GM12878 (cell line): ENCODE results near the gene ARRDC5. TPM values are rescaled to one million over a fixed set of nuclear protein-coding genes. Genes with fewer than 3 reads are reported as not detected.

Experiments used
- CBFB ChIP-seq: IDR thresholded peaks from 2 replicates; pipeline ENCODE4 v1.6.1; 2016; ENCODE audit warnings: antibody characterized with exemption, low read depth
- CHD4 ChIP-seq: fragments of 200-600 bp; sonication (generic); IDR thresholded peaks from 2 replicates; pipeline ENCODE4 v1.6.1; 2016; ENCODE audit warnings: mild to moderate bottlenecking
- EP300 ChIP-seq, 2 experiments: fragments of 150-350 bp in 1 of 2; IDR thresholded peaks; 2 replicates each; pipeline ENCODE4 v1.6.1; 2011 to 2012; ENCODE audit warnings: low read depth in 2 of 2, low read length in 2 of 2, borderline replicate concordance in 1 of 2, improper control_type of control experiment in 1 of 2, inconsistent platforms in 1 of 2; ENCODE audit not compliant: control insufficient read depth in 1 of 2
- GATAD2B ChIP-seq: fragments of 450-650 bp; conservative IDR thresholded peaks from 2 replicates; pipeline ENCODE4 v1.6.1; 2017; ENCODE audit warnings: low read depth, mild to moderate bottlenecking, moderate library complexity
- HDGF ChIP-seq: fragments of 450-650 bp; IDR thresholded peaks from 2 replicates; pipeline ENCODE4 v1.6.1; 2016; ENCODE audit warnings: antibody characterized with exemption
- JUND ChIP-seq: IDR thresholded peaks from 2 replicates; pipeline ENCODE4 v1.6.1; 2012; ENCODE audit warnings: low read depth, mild to moderate bottlenecking, low read length, improper control_type of control experiment, moderate library complexity
- MTA2 ChIP-seq: fragments of 450-650 bp; IDR thresholded peaks from 2 replicates; pipeline ENCODE4 v1.6.1; 2016; ENCODE audit warnings: low read depth, mild to moderate bottlenecking, moderate library complexity
- MTA3 ChIP-seq: IDR thresholded peaks from 2 replicates; pipeline ENCODE4 v1.6.1; 2012; ENCODE audit warnings: low read length, inconsistent platforms, borderline replicate concordance
- NFXL1 ChIP-seq: fragments of 450-650 bp; IDR thresholded peaks from 2 replicates; pipeline ENCODE4 v1.6.1; 2017; ENCODE audit warnings: antibody characterized with exemption, mild to moderate bottlenecking, borderline replicate concordance
- NFYA ChIP-seq: IDR thresholded peaks from 2 replicates; pipeline ENCODE4 v1.6.1; 2011; ENCODE audit warnings: low read depth, mild to moderate bottlenecking, low read length, improper control_type of control experiment, borderline replicate concordance
- NRF1 ChIP-seq: conservative IDR thresholded peaks from 2 replicates; pipeline ENCODE4 v1.6.1; 2011; ENCODE audit warnings: mild to moderate bottlenecking, low read depth, low read length, improper control_type of control experiment
- SMC3 ChIP-seq: IDR thresholded peaks from 2 replicates; pipeline ENCODE4 v1.6.1; 2011; ENCODE audit warnings: low read length, improper control_type of control experiment, borderline replicate concordance
- STAT3 ChIP-seq: IDR thresholded peaks from 2 replicates; pipeline ENCODE4 v1.6.1; 2011; ENCODE audit warnings: low read depth, low read length, improper control_type of control experiment
- TARDBP ChIP-seq: IDR thresholded peaks from 2 replicates; pipeline ENCODE4 v1.6.1; 2016; ENCODE audit warnings: borderline replicate concordance
- TCF12 ChIP-seq: IDR thresholded peaks from 2 replicates; pipeline ENCODE4 v1.6.1; 2011; ENCODE audit warnings: low read depth, mild to moderate bottlenecking, low read length
- TCF3 ChIP-seq: IDR thresholded peaks from 2 replicates; pipeline ENCODE4 v1.6.1; 2012; ENCODE audit warnings: low read depth, mild to moderate bottlenecking, low read length, borderline replicate concordance; ENCODE audit not compliant: insufficient read depth
- ZNF274 ChIP-seq: IDR thresholded peaks from one replicate; pipeline ENCODE4 v1.8.0; 2011; ENCODE audit not compliant: insufficient read length, insufficient read depth
- ZNF384 ChIP-seq: IDR thresholded peaks from 2 replicates; pipeline ENCODE4 v1.6.1; 2012; ENCODE audit warnings: low read depth, mild to moderate bottlenecking, low read length, improper control_type of control experiment, borderline replicate concordance
- polyA plus RNA-seq, 11 experiments: library from polyadenylated mRNA; depleted of rRNA in 4 of 11; unstranded in 6 of 11; stranded (reverse) in 5 of 11; fragments of >200 nt; fragmentation: Nextera tagmentation in 4 of 11; fragmentation: Illumina TruSeq in 1 of 11; extraction: Ambion mirVana in 4 of 11; extraction: Trizol in 1 of 11; gene quantifications; 1 replicate in 1 of 11; 2 replicates in 10 of 11; pipeline versions ENCODE4 v1.2.1 to v1.2.3, GENCODE V29; 2011 to 2016; ENCODE audit warnings: inconsistent platforms in 2 of 11, missing spikeins in 2 of 11, low read depth in 1 of 11
- total RNA-seq, 4 experiments: library from RNA; depleted of rRNA in 3 of 4; stranded (reverse); fragments of >200 nt in 3 of 4; fragmentation: Illumina TruSeq in 1 of 4; extraction: Trizol in 1 of 4; gene quantifications; 2 replicates each; pipeline versions ENCODE4 v1.2.1 to v1.2.3, GENCODE V29; 2013 to 2021
- TF ChIP-seq, protein P1 (sequence below): fragments of 450-650 bp; formaldehyde crosslinking; IDR thresholded peaks from 2 replicates; pipeline ENCODE4 v1.4.0; 2020; ENCODE audit warnings: mild to moderate bottlenecking, moderate library complexity
- TF ChIP-seq, protein P2 (sequence below): fragments of 450-650 bp; IDR thresholded peaks from 2 replicates; pipeline ENCODE4 v1.6.1; 2017; ENCODE audit warnings: antibody characterized with exemption, mild to moderate bottlenecking, moderate library complexity
- TF ChIP-seq, protein P3 (sequence below): IDR thresholded peaks from 2 replicates; pipeline ENCODE4 v1.6.1; 2011; ENCODE audit warnings: mild to moderate bottlenecking, low read depth, low read length, moderate library complexity; ENCODE audit not compliant: insufficient replicate concordance
- TF ChIP-seq, protein P4 (sequence below): IDR thresholded peaks from 2 replicates; pipeline ENCODE4 v1.6.1; 2012; ENCODE audit warnings: low read depth, low read length, improper control_type of control experiment

The ARRDC5 gene
- total and polyA plus RNA-seq, 10 of the 15 experiments (the other 5 are each of a cell fraction or from before 2014, with no cell fraction given) = 0.03 to 0.38 (median 0.12) TPM; not detected in 2

DNA sequence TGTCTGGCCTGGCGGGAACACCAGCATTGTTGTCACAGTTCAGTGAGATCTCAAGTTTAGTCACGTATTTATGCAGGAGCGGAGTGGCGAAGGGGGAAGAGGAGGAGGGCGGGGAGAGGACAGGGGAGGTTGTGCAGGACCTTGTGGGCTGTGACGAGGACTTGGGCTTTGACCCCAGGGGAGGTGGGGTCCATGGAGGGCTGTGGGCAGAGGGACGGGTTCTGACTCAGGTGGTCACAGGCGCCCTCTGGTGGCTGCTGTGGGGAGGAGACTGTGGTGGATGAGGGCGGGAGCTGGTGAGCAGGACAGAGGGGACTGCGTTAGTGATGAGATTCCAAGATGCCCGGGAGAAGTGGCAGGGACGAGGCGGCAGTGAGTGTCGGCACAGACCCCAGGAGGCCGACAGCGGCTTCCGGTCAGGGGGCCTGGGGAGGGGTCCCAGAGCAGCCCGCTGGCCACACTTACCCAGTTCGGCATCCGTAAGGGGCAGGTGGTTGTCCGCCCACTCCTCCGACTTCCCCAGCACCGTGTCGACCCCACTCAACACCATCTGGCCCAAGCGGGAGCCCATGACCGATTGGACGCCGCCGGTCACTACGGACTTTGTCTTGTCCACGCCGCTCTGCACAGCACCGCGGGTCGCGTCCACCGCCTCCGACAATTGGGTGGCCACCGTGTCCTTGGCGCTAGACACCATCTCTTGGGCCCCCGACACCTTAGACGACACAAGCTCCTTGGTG, 51.0 kb downstream of the ARRDC5 start (continued):
- TF ChIP-seq, protein P1, sequence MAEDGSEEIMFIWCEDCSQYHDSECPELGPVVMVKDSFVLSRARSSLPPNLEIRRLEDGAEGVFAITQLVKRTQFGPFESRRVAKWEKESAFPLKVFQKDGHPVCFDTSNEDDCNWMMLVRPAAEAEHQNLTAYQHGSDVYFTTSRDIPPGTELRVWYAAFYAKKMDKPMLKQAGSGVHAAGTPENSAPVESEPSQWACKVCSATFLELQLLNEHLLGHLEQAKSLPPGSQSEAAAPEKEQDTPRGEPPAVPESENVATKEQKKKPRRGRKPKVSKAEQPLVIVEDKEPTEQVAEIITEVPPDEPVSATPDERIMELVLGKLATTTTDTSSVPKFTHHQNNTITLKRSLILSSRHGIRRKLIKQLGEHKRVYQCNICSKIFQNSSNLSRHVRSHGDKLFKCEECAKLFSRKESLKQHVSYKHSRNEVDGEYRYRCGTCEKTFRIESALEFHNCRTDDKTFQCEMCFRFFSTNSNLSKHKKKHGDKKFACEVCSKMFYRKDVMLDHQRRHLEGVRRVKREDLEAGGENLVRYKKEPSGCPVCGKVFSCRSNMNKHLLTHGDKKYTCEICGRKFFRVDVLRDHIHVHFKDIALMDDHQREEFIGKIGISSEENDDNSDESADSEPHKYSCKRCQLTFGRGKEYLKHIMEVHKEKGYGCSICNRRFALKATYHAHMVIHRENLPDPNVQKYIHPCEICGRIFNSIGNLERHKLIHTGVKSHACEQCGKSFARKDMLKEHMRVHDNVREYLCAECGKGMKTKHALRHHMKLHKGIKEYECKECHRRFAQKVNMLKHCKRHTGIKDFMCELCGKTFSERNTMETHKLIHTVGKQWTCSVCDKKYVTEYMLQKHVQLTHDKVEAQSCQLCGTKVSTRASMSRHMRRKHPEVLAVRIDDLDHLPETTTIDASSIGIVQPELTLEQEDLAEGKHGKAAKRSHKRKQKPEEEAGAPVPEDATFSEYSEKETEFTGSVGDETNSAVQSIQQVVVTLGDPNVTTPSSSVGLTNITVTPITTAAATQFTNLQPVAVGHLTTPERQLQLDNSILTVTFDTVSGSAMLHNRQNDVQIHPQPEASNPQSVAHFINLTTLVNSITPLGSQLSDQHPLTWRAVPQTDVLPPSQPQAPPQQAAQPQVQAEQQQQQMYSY (CRISPR knock-in tag) = no peak
- TF ChIP-seq CHD4 (no peak), TCF3 (no peak), JUND (no peak), CBFB (0 out of 2 replicates have a peak, but pooled peaks have one; percentile 25), NFYA (no peak), GATAD2B (peak; percentile 56; the same call in 1 of the 2 replicates), SMC3 (peak; percentile 90), TCF12 (no peak), HDGF (peak; percentile 95), NFXL1 (no peak), MTA3 (no peak), NRF1 (no peak), EP300 (IDR thresholded peaks at IDR 0.05; ENCODE audit: borderline replicate concordance in 1 of 2, control insufficient read depth in 1 of 2, low read depth in 2 of 2, low read length in 2 of 2) (no peak), ZNF274 (no peak), STAT3 (no peak), TARDBP (no peak), MTA2 (peak; percentile 49; the same call in 1 of the 2 replicates), ZNF384 (no peak)
- TF ChIP-seq, protein P2, sequence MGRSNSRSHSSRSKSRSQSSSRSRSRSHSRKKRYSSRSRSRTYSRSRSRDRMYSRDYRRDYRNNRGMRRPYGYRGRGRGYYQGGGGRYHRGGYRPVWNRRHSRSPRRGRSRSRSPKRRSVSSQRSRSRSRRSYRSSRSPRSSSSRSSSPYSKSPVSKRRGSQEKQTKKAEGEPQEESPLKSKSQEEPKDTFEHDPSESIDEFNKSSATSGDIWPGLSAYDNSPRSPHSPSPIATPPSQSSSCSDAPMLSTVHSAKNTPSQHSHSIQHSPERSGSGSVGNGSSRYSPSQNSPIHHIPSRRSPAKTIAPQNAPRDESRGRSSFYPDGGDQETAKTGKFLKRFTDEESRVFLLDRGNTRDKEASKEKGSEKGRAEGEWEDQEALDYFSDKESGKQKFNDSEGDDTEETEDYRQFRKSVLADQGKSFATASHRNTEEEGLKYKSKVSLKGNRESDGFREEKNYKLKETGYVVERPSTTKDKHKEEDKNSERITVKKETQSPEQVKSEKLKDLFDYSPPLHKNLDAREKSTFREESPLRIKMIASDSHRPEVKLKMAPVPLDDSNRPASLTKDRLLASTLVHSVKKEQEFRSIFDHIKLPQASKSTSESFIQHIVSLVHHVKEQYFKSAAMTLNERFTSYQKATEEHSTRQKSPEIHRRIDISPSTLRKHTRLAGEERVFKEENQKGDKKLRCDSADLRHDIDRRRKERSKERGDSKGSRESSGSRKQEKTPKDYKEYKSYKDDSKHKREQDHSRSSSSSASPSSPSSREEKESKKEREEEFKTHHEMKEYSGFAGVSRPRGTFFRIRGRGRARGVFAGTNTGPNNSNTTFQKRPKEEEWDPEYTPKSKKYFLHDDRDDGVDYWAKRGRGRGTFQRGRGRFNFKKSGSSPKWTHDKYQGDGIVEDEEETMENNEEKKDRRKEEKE = no peak; the same call in 1 of the 2 replicates
- TF ChIP-seq, protein P3, sequence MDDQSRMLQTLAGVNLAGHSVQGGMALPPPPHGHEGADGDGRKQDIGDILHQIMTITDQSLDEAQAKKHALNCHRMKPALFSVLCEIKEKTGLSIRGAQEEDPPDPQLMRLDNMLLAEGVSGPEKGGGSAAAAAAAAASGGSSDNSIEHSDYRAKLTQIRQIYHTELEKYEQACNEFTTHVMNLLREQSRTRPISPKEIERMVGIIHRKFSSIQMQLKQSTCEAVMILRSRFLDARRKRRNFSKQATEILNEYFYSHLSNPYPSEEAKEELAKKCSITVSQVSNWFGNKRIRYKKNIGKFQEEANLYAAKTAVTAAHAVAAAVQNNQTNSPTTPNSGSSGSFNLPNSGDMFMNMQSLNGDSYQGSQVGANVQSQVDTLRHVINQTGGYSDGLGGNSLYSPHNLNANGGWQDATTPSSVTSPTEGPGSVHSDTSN = no peak
- TF ChIP-seq, protein P4, sequence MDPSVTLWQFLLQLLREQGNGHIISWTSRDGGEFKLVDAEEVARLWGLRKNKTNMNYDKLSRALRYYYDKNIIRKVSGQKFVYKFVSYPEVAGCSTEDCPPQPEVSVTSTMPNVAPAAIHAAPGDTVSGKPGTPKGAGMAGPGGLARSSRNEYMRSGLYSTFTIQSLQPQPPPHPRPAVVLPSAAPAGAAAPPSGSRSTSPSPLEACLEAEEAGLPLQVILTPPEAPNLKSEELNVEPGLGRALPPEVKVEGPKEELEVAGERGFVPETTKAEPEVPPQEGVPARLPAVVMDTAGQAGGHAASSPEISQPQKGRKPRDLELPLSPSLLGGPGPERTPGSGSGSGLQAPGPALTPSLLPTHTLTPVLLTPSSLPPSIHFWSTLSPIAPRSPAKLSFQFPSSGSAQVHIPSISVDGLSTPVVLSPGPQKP = no peak
